Hematopoietic multipotent progenitor cell (in vitro differentiated cells): ENCODE data around the gene EXOC4. TPM values are rescaled to one million over a fixed set of nuclear protein-coding genes. Genes with fewer than 3 reads are reported as not detected.
A peak's percentile ranks its signal among the peaks of the same experiment; 100 is the strongest.

Source experiments
- DNase-seq, 3 donors: peaks; one replicate each; pipeline ENCODE4 v3.0.0-alpha.2; 2011 to 2015; ENCODE audit warnings: low read depth in 2 of 3, low spot score in 2 of 3
- total RNA-seq: library from RNA; depleted of rRNA; stranded (reverse); fragments of >200 nt; gene quantifications from one replicate; pipeline ENCODE4 v1.2.3, GENCODE V29; 2012

The EXOC4 gene
- total RNA-seq, 1 donor, result 66.2 TPM

DNA sequence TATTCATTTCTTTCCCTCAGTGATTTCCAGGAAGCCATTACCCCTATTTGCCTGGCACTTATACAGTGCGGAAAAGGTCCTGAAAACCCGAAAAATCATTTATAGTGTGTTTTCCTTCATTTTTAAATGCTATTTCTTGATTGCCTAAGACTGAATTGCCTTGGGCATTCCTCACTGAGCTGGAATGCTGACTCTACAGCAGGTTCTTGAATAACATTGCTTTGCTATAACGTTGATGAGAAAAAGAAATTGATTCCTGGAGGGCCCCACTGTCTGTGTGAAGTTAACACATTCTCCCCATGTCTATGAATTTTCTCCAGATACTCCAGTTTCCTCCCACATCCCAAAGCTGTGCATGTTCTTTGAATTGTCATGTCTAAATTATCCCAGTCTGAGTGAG, 308.5 kb downstream of the EXOC4 start:
- DNase-seq, result no peak

DNA sequence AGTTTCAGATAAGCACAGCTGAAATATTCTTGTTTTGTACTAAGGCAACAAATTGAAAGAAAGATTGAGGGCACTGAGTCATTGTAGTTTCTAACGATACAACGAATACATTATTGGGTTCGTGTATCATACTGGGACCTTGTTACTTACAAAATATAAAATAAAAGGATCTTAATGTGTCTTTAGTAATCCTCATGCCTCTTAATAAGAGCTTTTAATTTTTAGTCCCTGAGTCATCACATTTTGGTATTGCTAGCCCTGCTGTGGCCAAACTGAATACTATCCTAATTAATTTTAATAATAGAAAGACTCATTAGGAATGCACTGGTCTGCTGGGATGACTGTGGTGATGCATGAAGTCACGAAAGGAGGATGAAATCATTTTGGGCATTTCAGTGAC, 309.7 kb downstream of the EXOC4 start:
- no peak for DNase-seq

DNA sequence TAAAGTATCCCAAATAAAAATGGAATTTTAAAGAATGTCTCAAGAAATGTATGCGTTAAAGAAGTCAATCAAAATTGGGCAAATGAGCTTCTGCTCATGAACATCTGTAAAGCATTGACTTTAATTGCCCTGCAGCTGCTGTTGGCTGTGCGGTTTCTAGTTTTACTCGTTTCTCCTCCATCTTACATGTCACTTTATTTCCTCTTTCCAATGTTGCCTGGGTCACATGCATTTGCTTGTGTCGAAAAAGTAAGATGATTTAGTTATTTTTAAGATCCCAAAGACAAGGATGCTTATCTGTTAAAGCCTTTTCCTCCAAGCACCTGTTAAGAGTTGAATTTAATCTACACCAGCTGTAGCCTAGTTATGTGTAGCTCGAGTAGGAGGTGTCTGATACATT, 310.4 kb downstream of the EXOC4 start:
- DNase-seq, result peak in 2 of 3 donors; percentile 27 to 88

DNA sequence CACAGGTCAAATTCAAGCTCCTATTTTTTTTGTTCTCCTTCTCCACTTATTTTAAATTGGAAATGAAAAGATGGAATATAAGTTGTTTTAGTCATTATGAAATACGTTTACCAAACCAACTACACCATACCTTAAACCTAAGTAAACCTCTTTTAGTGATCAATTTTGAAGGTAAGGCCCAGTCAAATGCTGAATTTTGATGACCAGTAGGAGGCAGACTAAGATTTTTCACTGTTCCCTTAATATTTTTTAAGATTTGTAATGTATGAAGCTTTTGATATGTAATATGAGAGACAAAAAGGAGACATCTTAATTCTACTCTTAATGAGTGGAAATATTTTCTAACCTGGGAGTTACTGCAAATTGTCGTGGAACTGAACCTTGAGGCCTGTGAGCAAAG, 311.6 kb downstream of the EXOC4 start:
- no peak for DNase-seq

DNA sequence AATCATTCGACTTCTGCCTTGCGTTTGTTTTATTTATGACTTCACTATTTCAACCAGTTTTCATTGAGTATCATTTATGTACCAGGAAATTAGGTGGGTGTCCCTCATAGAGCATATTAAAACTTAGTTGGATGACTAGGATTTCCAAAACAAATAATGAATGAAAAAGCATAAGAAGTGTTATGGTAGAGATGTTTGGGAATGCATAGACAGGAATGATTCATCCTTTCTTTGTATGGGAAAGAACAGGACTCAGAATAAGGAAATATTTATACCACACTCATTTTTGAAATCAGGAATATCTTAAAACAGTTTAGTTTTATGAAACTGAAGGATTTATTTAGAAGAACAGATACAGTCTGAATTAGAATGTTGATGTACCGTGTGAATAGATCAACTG, 315.7 kb downstream of the EXOC4 start:
- DNase-seq, result no peak

DNA sequence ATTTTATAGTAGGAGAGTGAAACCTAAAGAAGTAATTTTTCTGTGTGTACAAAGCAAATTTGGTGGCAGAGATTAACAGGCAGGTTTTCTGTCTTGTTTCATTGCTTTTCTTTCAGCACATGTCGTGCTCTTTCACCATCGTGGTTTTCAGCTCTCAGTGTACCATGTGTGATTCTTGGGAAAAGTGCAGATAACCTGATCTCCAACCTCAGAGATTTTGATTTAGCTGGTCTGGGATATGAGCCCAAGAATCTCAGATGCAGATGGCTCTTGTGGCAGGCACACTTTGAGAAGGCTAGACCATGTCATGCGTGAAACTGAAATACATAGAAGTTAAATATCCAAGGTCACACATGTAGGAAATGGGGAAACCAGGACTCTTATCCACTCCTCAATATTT, 317.4 kb downstream of the EXOC4 start:
- DNase-seq, result no peak

DNA sequence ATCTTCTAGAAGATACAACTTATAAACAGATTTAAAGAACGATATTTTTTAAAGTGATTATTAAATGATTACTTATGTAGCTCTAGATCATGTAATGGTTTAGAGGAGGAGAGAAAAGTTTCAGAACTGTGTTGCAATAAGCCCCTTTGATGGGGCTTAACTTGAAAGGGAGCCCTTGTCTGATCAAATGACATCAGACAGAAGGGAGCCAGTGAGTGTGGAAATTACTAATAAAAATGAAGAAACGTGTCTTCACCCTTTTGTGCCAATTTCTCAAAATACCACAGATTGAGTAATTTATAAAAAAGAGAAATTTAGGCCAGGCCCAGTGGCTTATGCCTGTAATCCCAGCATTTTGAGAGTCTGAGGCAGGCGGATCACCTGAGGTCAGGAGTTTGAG, 318.2 kb downstream of the EXOC4 start:
- no peak for DNase-seq

DNA sequence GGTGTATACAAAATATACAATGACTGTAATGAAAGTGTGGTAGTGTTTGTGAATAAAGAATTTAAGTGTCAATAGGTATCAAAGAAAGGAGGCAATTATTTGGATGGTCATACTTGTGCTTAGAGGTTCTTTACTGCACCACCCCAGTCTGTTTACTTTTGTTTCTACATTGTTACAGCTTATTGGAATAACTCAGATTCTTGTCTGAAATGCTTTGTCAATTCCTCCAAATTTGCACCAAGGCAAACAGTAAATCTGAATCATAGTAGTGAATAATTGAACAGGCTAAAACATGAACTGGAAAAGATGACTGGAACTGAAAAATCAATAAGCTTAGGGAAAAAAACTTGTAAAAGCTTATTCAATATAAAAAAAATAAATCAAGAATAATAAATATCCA, 319.2 kb downstream of the EXOC4 start:
- no peak for DNase-seq

DNA sequence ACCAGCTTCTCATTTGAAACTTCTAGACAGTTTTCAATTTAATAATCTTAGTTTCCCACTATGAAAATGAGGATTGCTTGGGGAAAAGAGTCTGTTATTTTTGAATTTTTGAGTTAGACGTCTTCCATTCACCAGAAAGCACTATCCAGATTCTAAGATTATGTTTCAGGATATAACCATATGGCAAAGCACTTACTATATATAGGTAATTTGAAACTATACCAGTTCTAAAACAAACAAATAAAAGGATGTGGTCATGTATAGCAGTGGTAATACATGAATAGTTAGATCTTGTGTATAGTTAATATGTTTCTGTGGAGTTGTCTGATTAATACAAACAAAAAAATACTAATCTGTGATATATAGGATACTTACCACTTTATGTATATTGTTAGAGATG, 320.0 kb downstream of the EXOC4 start:
- no peak for DNase-seq

DNA sequence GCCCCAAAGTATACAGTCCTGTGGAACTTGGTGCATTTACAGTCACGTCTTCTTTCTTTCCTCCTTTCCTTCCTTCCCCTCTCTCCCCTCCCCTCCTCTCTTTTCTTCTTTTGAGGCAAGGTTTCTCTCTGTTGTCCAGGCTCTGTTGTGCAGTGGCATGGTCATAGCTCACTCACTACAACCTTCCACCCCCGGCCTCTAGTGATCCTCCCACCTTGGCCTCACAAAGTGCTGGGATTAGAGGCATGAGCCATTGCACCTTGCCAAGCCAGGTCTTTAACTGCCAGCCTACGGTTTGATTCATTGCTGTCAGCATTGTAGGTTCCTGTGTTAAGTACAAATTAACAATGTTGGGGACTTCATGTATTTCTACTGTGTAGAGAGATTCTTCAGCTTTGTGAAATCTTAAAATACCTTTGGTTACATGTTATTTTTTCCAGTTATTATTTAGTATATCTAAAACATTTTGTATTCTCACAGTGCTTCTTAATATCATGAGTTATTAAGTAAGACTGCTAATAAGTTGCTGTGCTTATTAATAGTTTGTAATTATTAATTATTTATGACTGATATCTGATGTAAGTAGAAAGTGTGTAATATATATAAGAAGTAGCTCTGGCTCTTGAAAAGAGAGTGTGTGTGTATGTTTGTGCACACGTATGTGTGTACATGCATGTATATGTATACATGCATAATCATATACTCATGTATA, 320.8 kb downstream of the EXOC4 start:
- DNase-seq, result no peak

DNA sequence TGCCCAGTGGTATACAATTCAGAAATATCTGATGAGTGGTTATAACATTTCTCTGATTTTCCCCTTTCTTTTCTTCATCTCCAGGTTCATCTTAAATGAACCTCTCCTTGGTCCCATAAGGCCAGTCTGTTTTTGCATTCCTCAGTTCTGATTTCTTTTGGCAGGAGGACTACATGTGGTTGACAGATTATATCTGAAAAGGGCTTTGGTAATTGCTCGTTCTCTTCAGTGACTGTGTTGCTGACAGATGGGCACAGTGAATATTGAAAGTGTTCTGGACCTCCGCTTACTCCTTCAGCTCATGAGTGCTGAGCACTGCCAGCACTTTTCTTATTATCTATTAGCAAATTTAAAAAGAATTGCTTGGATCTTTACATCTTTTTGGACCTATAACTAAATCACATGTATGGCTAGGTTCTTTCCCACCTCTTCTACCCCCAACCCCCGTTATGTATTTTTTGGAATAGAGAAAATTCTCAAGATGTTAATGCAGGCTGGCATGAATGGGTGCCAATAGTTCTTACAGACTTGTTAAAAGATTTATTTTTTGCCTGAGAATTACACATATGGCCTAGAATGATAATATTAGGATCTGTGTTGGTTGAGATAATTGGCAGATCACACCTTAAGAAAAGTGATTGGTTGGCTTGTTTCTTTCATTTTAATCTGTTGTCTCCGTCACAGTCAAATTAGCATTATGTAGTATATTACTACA, 323.0 kb downstream of the EXOC4 start:
- DNase-seq, result no peak

DNA sequence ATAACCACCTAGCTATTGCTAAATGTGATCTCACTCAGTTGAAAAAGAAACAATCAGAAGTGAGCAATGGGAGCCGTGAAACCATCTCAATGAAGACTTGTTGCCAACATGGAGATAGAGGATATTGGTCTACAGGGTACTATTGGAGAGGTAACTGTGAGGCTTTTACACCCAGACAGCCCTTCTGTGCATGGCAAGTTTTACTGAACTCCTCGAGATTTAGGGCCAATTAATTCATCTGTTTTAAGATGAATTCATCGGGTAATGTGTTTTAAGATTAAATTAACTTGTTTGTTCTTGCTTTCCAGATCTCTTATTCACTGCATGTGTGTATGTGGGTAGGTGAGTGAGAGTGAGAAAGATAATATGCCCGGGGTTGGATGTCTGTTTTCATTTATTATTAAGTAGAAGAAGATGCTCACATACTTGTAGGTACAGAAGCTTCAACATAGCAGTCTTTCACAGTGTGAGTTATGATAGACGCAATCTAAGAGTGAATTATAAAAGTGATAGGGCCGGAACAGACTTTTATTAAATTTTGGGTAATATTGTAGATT, 323.8 kb downstream of the EXOC4 start:
- no peak for DNase-seq

DNA sequence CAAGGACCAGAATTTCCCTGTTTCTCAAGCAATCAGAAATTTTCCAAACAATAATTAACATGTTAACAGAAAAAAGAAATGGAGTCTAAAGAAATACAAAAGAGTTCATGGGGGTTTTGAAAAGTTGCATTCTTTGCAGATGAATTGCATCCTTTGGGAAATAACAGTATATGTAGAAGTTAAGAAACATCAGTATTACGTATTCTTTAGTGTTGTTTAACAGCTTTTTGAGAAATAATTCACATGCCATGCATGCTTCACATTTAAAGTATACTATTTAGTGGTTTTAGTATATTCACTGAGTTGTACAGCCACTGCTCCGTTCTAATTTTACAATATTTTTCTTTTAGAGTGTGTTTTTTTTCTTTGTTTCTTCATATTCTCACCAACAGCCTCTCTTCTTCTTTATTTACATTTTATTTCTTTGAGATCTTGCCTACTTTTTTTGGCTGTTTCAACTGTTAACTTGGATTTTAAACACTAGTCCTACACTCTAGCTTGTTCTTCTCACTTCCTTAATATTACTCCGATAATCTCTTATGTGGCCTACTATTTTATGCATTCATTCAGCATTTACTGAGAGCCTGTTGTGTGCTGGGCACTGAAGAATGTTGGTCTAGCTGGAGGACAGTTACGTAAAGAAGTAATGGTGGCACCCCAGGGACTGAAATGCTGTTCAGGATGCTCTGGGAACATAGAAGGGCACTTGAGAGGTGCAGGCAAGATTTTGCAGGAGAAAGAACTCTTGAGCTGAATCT, 330.1 kb downstream of the EXOC4 start:
- DNase-seq, result no peak

DNA sequence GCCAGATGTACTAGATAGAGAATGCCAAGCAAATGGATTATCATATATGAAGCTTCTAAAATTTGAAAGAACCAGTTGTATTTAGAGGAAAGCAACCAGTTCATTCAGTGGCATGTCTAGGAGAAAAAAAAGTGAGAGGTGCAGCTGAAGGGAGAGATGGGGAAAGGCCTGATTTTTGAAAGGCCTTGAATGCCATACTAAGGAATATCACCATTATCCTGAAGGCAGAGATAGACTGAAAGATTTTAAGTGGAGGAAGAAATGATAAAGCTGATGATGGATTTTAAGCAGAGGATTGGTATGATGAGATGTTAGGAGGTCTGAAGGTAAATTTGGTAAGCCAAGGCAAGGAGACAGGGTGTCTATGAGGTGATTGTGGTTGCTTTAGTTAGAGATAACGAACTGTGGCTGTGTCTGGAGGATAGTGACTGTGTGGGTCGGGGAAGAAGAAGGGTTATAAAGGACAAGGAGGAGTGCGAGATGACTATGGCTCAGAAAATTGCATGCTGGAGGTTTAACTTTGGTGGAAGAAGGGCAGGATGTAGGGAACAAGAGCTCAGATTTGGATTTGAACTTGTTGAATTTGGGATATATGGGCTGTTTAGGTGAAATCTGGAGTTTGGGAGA, 330.8 kb downstream of the EXOC4 start:
- DNase-seq, result no peak

DNA sequence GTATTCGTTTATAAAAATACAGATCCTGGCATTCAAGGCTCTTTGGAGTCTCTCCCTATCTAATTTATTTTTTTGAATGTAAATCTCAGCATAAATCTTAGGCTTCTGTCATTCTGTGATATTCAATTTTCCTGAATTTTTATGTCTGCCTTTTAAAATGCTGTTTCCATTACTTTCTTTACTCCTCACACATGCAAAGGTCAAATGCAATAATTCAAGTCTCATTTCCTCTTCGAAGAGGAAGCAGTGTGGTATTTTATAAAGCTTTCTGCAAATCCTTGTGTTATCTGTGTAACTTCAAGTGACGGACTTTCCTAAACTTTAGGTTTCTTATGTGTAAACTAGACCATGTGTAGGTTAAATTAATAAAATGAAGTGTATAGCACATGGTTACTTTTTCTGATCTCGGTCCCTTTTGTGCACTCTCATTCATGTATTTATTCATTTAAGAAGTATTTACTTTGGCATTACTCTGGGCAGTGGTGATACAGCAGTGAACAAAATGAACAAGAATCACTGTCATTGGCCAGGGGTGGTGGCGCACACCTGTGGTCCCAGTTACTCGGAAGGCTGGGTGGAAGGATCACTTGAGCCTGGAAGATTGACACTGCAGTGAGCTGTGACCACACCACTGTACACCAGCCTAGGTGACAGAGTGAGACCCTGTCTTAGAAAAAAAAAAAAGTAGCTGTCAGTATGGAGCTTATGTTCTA, 332.2 kb downstream of the EXOC4 start:
- DNase-seq, result no peak

DNA sequence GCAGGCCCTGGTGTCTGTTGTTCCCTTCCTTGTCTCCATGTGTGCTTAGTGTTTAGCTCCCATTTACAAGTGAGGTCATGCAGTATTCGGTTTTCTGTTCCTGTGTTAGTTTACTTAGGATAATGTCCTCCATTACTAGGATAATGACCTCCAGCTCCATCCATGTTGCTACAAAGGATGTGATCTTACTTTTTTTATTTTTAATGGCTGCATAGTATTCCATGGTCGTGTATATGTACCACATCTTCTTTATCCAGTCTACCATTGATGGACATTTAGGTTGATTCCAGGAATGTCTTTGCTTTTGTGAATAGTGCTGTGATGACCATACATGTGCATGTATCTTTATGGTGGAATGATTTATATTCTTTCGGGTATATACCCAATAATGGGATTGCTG, 333.4 kb downstream of the EXOC4 start:
- no peak for DNase-seq

DNA sequence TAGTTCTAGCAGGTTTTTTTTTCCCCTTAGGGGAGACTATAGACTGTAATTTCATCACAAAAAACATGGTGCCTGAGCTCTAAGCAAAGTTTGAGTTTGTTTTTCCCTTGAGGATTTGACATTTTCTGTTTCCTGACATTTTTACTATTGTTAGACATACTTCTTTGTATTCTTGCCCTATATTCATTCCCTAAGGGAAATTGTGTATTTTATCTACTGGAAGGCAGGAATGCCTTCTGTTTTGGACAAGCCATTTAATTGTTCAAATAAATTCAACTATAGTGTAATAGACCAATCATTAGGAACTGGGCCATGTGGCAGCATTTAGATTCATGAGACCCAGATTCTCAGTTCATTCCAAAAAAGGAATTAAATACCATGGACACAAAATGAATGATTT, 335.0 kb downstream of the EXOC4 start:
- DNase-seq, result no peak

DNA sequence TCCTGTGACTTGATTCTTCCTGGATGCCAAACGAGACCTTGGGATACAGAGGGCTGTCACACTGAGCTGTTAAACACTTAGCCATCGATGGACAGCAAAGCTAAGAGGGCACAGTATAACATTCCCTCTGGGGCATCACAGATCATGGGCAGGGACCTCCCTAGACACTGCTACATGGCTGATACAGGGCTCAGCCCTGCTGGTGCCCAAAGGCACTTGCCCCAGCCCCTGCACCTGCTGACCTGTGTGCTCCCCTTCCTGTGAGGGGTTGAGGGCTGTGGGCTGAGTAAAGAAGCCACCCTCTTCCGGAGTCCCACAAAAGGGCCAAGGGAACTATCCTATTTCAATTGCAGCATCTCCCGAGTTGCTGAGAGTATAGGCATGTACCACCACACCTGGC, 337.9 kb downstream of the EXOC4 start:
- no peak for DNase-seq

DNA sequence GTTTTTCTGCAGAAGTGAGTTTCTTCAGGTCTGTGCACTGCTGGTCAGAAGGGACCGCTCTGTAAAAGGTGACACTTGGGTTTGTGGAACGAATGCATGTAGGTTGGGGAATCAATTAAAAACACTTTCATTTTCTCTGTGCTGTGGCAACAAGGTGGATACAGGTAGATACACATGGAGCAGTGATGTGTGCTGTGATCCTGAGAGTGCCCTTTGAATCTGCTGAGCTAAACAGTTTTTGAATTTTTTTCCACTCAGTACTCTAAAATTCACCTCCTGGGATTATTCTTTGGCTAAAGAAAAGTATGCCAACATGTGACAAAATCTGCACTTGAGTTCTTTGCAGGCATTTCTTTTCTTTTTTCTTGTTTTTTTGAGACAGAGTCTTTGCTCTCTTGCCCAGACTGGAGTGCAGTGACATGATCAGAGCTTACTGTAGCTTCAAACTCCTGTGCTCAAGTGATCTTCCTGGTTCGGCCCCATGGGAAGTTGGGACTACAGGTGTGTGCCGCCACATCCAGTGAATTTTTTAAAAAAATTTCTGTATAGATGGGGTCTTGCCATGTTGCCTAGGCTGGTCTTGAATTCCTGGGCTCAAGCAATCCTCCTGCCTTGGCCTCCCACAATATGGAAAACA, 338.9 kb downstream of the EXOC4 start:
- no peak for DNase-seq

DNA sequence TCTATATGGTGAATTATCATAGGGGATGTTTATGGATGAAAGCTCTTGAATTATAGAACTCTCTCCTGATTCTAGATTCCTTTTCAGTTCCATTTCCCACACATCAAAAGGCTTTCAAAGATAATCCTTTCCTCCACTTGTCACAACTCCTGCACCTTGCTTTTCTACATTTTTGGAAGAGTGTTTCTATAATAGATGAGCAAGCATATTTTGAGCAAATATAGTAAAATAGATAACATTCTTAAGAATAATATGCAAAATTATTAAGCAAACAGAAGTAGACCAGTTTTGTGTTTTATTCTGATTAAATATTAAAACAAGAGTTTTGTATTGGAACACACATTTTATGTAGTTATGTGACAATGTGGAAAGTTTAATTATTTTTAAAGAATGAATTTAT, 340.7 kb downstream of the EXOC4 start:
- DNase-seq, result no peak
